KMS-11 (cell line): ENCODE measurements around the gene LPP.

Experiments used
- H2AFZ ChIP-seq: fragments of 200-600 bp; sonication (generic); 2 replicates; pipeline ENCODE4 v1.6.1; 2016; ENCODE audit warnings: antibody characterized with exemption, mixed run types, low read depth
- H3K27ac ChIP-seq: fragments of 200-600 bp; sonication (generic); 2 replicates; pipeline ENCODE4 v1.6.1; 2016; ENCODE audit warnings: mild to moderate bottlenecking, mixed run types
- H3K27me3 ChIP-seq: fragments of 200-600 bp; sonication (generic); 2 replicates; pipeline ENCODE4 v1.6.1; 2017; ENCODE audit warnings: mild to moderate bottlenecking, low read depth, mixed run types, moderate library complexity; ENCODE audit not compliant: insufficient read depth
- H3K36me3 ChIP-seq: fragments of 200-600 bp; sonication (generic); 2 replicates; pipeline ENCODE4 v1.6.1; 2017; ENCODE audit warnings: mild to moderate bottlenecking, mixed run types; ENCODE audit not compliant: insufficient read depth
- H3K4me1 ChIP-seq: fragments of 200-600 bp; sonication (generic); 2 replicates; pipeline ENCODE4 v1.6.1; 2016; ENCODE audit warnings: mild to moderate bottlenecking, low read depth, mixed run types; ENCODE audit not compliant: poor library complexity, severe bottlenecking
- H3K4me2 ChIP-seq: fragments of 200-600 bp; sonication (generic); 2 replicates; pipeline ENCODE4 v1.7.0; 2016; ENCODE audit warnings: mild to moderate bottlenecking, mixed run types
- H3K4me3 ChIP-seq: fragments of 200-600 bp; sonication (generic); IDR thresholded peaks from 2 replicates; pipeline ENCODE4 v1.6.1; 2017; ENCODE audit warnings: low read depth, low read length, mixed read lengths; ENCODE audit not compliant: insufficient read depth
- H3K79me2 ChIP-seq: fragments of 200-600 bp; sonication (generic); 2 replicates; pipeline ENCODE4 v1.6.1; 2016; ENCODE audit warnings: low read depth, mixed run types; ENCODE audit not compliant: insufficient read depth
- H3K9ac ChIP-seq: fragments of 200-600 bp; sonication (generic); 2 replicates; pipeline ENCODE4 v1.6.1; 2016; ENCODE audit warnings: mild to moderate bottlenecking, mixed run types
- H4K20me1 ChIP-seq: fragments of 200-600 bp; sonication (generic); 2 replicates; pipeline ENCODE4 v1.6.1; 2016; ENCODE audit warnings: mild to moderate bottlenecking, mixed run types; ENCODE audit not compliant: insufficient read depth
- CTCF ChIP-seq: fragments of 200-600 bp; sonication (generic); conservative IDR thresholded peaks from 2 replicates; pipeline ENCODE4 v1.6.1; 2017; ENCODE audit warnings: low read depth, mild to moderate bottlenecking, antibody characterized with exemption, low read length, moderate library complexity, mixed read lengths

Gene LPP

GRCh38 chr3:188262913-188263683, 109.1 kb downstream of the LPP start:
- Histone ChIP-seq H3K27me3 (no peaks in the 10 kb centered on the region), H3K79me2 (no peaks in the 10 kb centered on the region), H3K36me3 (no peaks in the 10 kb centered on the region), H3K4me2 (no peak overlapping the region), H3K27ac (no peak overlapping the region), H3K4me3 (no peak overlapping the region), H3K9ac (no peak overlapping the region), H3K4me1 (no peaks in the 10 kb centered on the region), H2AFZ (no peak overlapping the region), H4K20me1 (no peaks in the 10 kb centered on the region)
- TF ChIP-seq CTCF: no peak

GRCh38 chr3:188264226-188265207, 110.6 kb downstream of the LPP start:
- Histone ChIP-seq H3K4me2 (no peak overlapping the region), H3K4me3 (no peak overlapping the region), H4K20me1 (no peaks in the 10 kb centered on the region), H3K36me3 (no peaks in the 10 kb centered on the region), H3K27me3 (no peaks in the 10 kb centered on the region), H2AFZ (no peak overlapping the region), H3K79me2 (no peaks in the 10 kb centered on the region), H3K9ac (no peak overlapping the region), H3K4me1 (no peaks in the 10 kb centered on the region), H3K27ac (no peak overlapping the region)
- no peak for TF ChIP-seq CTCF

GRCh38 chr3:188266562-188267274, 112.8 kb downstream of the LPP start:
- no peaks in the 10 kb centered on the region for H3K4me1 ChIP-seq
- no peaks in the 10 kb centered on the region for H4K20me1 ChIP-seq
- H2AFZ ChIP-seq: no peak overlapping the region
- no peak overlapping the region for H3K27ac ChIP-seq
- TF ChIP-seq CTCF: no peak
- H3K9ac ChIP-seq: no peak overlapping the region
- H3K27me3 ChIP-seq: no peaks in the 10 kb centered on the region
- no peak overlapping the region for H3K4me2 ChIP-seq
- H3K79me2 ChIP-seq: no peaks in the 10 kb centered on the region
- H3K36me3 ChIP-seq: no peaks in the 10 kb centered on the region
- no peak overlapping the region for H3K4me3 ChIP-seq

GRCh38 chr3:188267790-188268335, 113.9 kb downstream of the LPP start:
- Histone ChIP-seq H2AFZ (no peak overlapping the region), H3K4me1 (no peaks in the 10 kb centered on the region), H4K20me1 (no peaks in the 10 kb centered on the region), H3K27ac (no peak overlapping the region), H3K4me2 (no peak overlapping the region), H3K4me3 (no peak overlapping the region), H3K79me2 (no peaks in the 10 kb centered on the region), H3K27me3 (no peaks in the 10 kb centered on the region), H3K9ac (no peak overlapping the region), H3K36me3 (no peaks in the 10 kb centered on the region)
- no peak for TF ChIP-seq CTCF
